Stimulated activated CD8-positive, alpha-beta memory T cell treated with anti-CD3 and anti-CD28 coated beads, Interleukin-15, amount 100 ng/mL, for 1 hour (primary cell): ENCODE results near the gene NHLH1.
A peak's percentile ranks its signal among the peaks of the same experiment; 100 is the strongest.
"Not testable (repeated sequence)": the region's sequence is repeated elsewhere in the genome, so short reads cannot be mapped to it uniquely, and the experiment has no call there.

Experiments used
- DNase-seq: peaks from one replicate; pipeline ENCODE4 v3.0.0-alpha.2; 2020; ENCODE audit warnings: low read depth

The NHLH1 gene

DNA sequence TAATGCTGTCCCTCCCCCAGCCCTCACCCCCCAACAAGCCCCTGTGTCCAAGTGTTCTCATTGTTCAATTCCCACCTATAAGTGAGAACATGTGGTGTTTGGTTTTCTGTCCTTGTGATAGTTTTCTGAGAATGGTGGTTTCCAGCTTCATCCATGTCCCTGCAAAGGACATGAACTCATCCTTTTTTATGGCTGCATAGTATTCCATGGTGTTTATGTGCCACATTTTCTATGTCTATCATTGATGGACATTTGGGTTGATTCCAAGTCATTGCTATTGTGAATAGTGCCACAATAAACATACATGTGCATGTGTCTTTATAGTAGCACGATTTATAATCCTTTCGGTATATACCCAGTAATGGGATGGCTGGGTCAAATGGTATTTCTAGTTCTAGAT lies 17.9 kb downstream of the NHLH1 start:
- DNase-seq = not testable (repeated sequence)

DNA sequence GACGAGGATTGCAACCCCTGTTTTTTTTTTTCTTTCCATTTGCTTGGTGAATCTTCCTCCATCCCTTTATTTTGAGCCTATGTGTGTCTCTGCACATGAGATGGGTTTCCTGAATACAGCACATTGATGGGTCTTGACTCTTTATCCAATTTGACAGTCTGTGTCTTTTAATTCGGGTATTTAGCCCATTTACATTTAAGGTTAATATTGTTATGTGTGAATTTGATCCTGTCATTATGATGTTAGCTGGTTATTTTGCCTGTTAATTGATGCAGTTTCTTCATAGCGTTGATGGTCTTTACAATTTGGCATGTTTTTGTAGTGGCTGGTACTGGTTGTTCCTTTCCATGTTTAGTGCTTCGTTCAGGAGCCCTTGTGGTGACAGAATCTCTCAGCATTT lies 21.5 kb downstream of the NHLH1 start:
- DNase-seq = not testable (repeated sequence)

GRCh38 chr1:160394673-160395072 lies 27.8 kb downstream of the NHLH1 start:
- no peak for DNase-seq

DNA sequence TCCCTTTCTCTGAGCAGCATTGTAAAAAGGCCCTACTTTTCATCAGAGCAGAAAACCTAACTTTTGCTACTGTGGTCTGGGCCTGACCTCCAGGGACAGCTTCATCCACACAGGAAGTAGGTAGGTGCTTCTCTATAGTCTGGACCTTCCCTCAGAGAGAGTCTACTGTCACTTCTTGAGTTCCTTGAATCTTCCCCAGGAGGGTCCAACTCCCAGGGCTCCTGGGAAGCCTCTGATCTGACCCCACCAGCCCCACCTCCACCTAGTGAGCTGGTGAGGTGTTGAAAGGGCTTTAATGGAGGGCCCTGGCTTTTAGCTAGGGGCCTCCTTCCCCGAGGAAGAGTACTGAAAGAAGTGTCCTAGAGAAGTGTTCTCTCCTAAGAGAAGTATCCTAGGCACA lies 30.8 kb downstream of the NHLH1 start:
- no peak for DNase-seq

DNA sequence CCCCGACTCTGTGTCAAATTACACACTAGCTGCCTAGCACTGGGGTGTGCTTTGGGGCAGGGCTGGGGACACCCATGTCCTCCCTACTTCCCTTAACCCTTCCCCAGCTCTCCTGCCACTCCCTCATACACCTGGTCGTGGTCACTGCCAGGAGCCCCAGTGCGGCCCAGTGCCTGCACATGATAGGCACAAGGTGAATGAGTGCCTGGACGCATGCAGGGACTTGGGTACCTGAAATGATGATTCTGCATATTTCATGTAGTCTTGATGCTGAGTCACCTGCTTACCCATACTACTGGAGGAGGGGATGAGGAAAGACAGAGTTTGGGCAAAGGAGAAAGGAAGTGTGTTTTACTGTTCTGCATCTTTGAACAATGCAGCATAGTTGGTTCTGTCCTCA lies 32.0 kb downstream of the NHLH1 start:
- no peak for DNase-seq

GRCh38 chr1:160399544-160400222 lies 32.8 kb downstream of the NHLH1 start:
- no peak for DNase-seq

DNA sequence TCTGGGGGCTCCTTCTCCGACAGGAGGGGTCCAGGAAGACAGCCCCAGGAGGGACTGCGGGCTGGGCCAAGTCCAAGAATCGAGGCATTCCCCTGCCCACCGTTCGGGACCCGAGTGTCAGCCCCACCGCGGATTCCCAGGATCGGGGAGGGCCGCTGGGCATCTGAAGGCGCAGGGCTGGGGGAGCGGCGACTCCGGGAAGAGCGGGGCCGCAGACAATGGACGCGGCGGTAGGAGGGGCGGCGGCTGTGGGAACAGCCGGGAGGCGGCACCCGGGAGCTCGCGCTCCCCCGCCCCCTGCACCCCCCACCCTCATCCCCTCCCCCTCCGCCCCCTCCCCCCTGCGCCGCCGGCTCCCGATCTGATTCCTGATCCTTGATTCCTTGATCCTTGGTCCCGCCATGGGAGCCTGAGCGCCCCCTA lies 33.4 kb downstream of the NHLH1 start, which contains the start of gene VANGL2:
VANGL2 (plus strand) TSS at position 342 of the 423 bp plus-strand sequence. CDS start 15,274 bp downstream, outside the sequence.
- DNase-seq = peak; percentile 11

GRCh38 chr1:160400646-160401486 lies 34.0 kb downstream of the NHLH1 start:
- DNase-seq = no peak

DNA sequence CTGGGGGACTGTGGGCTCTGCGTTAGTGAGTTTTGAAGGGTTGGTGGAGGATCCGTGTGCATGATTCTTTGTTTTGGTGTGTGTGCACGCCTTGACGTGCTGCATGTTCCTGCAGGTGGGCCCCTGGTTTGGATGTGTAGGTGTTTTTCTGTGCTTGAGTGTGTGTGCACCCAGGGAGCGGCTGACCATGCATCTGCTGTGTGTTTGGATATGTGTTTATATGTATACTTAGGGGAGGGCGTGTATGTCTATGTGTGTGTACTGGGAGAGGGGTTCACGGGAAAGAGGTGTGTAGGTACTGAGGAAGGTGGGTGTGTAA lies 34.6 kb downstream of the NHLH1 start:
- DNase-seq = no peak

GRCh38 chr1:160402001-160402795 lies 35.3 kb downstream of the NHLH1 start:
- no peak for DNase-seq

- no peak for DNase-seq
These were observed 36.4 kb downstream of the NHLH1 start for GRCh38 chr1:160403244-160403643.

- DNase-seq = no peak
These were observed 37.2 kb downstream of the NHLH1 start for GRCh38 chr1:160404094-160404493.

- DNase-seq = no peak
These were observed 38.5 kb downstream of the NHLH1 start for GRCh38 chr1:160405331-160405877.

- no peak for DNase-seq
These were observed 39.5 kb downstream of the NHLH1 start for GRCh38 chr1:160406131-160406968.

GRCh38 chr1:160407839-160408801 lies 41.2 kb downstream of the NHLH1 start:
- DNase-seq = no peak

- DNase-seq = no peak
These were observed 42.0 kb downstream of the NHLH1 start for GRCh38 chr1:160408864-160409263.

GRCh38 chr1:160409486-160409885 lies 42.6 kb downstream of the NHLH1 start:
- no peak for DNase-seq

GRCh38 chr1:160410406-160411005 lies 43.6 kb downstream of the NHLH1 start:
- no peak for DNase-seq

GRCh38 chr1:160411271-160412027 lies 44.6 kb downstream of the NHLH1 start:
- DNase-seq = no peak
